ENCODE results near the gene IRAK1BP1.
"Not testable (repeated sequence)": the region's sequence is repeated elsewhere in the genome, so short reads cannot be mapped to it uniquely, and the experiment has no call there.

IRAK1BP1 gene, protein sequence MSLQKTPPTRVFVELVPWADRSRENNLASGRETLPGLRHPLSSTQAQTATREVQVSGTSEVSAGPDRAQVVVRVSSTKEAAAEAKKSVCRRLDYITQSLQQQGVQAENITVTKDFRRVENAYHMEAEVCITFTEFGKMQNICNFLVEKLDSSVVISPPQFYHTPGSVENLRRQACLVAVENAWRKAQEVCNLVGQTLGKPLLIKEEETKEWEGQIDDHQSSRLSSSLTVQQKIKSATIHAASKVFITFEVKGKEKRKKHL

DNA sequence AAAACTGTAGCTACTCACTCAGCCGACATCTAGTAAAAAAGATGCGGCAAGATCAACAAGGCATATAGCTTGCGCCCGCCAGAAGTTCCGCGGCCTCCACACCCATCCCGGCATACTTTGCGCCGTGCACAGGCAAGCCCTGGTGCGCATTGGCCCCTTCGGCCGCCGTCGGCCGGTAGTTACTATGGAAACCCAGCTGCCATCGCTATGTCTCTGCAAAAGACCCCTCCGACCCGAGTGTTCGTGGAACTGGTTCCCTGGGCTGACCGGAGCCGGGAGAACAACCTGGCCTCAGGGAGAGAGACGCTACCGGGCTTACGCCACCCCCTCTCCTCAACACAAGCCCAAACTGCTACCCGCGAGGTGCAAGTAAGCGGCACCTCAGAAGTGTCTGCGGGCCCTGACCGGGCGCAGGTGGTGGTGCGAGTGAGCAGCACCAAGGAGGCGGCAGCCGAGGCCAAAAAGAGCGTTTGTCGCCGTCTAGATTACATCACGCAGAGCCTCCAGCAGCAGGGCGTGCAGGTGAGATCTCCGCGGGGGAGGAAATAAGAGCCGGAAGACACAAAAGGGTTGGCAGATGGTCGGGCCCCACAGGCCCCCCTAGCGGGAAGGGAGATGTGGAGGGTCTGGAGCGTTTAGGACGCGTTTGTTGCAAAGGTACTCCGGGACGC lies at the start of gene IRAK1BP1:
Gene IRAK1BP1 (plus strand): TSS at position 182 of the 671 bp plus-strand sequence. CDS start 26 bp downstream, at position 208.
- DNase-seq = peak; percentile 74

DNA sequence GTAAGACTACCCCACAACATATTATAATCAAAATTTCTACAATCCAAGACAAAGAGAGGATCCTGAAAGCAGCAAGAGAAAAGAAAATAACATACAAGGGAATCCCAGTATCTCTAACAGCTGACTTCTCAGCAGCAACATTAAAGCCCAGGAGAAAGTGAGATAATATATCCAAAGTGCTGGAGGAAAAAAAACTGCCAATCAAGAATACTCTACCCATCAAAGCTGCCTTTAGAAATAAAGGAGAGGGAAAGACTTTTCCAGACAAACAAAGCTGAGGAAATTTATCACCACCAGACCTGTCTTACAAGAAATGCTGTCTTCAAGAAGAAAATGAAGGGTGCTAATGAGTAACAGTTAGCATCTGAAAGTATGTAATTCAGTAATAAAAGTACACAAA lies 43.3 kb upstream of the IRAK1BP1 start:
- DNase-seq = no peak

- DNase-seq = no peak
Measured at GRCh38 chr6:78829407-78829806, 37.9 kb upstream of the IRAK1BP1 start.

DNA sequence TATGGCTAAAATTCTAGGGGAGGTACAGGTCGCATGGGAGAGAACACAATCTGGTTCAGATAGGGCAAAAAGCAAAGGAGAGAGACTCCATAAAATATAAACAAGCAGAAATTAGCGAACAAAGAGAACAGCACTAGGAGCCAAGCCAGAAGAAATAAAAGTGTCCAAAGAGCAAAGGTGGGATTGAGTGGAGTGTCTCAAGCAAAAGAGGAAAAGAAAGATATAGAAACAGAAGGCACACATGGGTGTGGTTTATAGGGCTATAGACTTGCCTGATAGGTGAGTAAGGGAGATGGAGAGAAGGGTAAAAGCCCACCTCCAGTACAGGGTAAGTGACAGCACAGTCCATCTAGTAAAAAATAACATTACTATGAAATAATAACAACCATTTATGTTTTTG lies 36.5 kb upstream of the IRAK1BP1 start:
- no peak for DNase-seq

DNA sequence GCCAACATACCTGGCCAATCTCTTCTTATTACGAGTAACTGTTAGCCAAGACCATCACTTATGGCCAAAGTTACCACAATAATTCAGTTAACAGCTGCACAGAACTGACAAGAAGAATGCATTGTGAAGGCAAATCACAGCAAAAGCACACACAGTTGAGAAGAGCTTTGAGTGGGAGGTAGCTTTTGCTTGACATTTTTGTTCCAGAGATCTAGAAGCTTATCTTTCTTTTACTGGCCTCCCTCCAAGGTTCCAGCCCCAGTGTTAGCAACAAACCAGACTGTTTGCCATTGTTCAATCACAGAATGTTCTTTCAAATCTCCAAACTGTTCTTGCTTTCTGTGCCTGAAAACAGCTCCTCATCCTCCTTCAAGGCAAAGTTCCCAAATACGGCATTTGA lies 35.9 kb upstream of the IRAK1BP1 start:
- DNase-seq = no peak

GRCh38 chr6:78832091-78832808 lies 35.1 kb upstream of the IRAK1BP1 start:
- DNase-seq = no peak

DNA sequence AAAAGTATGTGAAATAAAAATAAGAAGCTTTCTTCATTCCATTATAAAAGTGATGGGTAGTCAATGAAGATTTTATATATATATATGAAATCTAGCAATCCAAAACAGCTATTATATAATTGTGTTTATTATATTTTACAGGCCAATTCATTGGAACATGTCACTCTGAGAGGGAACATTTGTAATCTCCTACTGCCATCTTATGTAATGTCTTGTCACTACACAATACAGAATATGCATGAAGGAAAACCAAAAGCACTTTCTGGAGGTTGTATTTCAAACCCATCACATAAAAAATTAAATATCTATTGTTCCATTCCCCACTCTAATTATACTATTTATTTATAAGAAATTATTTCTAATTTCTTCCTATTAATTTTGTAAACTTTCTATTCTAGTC lies 31.5 kb upstream of the IRAK1BP1 start:
- DNase-seq = no peak

- DNase-seq = no peak
Measured at GRCh38 chr6:78836598-78836997, 30.8 kb upstream of the IRAK1BP1 start.

- no peak for DNase-seq
Measured at GRCh38 chr6:78841111-78841510, 26.2 kb upstream of the IRAK1BP1 start.

GRCh38 chr6:78842953-78843352 lies 24.4 kb upstream of the IRAK1BP1 start:
- no peak for DNase-seq

GRCh38 chr6:78844899-78845298 lies 22.5 kb upstream of the IRAK1BP1 start:
- no peak for DNase-seq

- DNase-seq = no peak
Measured at GRCh38 chr6:78845567-78845966, 21.8 kb upstream of the IRAK1BP1 start.

DNA sequence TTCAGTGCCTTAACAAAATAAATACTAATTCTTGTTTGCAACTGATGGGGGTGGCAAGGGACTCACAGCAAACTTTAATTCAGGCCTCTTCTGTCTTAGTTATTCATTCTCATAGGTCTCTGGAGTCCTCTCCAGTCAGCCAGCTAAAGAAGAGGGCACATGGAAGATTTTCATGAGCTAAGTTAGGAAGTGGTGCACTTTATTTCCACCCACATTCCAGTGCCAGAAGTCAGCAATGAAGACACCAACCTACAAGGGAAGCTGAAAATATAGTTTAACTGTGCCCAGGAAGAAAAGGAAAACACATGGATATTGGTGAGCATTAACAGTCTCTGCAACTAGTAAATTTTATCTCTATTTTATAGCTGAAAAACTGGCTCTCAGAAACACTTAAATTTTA lies 16.7 kb upstream of the IRAK1BP1 start:
- no peak for DNase-seq

DNA sequence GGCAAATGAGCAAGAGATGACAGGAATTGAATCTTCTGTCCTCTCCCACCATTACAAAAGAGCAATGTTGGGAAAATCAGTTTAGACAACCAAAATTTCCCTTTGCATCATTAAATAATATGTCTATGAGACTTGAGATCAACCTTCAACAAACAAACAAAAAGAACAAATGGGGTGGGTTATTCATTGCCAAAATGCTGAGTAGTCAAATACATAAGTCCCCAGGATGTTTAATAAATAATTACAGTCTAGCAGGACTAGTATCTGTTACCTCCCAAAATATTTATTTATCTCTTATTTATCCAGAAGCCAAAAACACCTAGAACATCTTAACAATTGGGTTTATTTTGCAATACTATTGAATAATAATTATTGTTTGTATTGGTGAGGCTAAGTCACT lies 16.2 kb upstream of the IRAK1BP1 start:
- no peak for DNase-seq

DNA sequence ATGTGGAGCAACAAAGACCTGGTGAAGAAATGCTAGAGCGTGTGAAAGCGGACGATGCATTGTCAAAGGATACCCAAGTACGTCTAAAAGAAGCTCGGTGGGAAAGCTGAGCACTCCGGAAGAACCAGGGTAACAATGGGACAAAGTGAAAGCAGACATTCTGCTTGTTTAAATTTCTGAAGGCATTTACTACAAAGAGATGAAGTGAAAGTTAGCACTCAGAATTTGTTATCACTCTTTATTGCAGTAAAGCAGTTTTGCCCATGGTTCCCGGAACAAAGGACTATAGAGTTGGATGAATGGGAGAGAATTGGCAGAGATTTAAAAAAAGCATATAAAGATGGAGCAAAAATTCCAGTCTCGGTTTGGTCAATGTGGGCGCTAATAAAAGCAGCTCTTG lies 12.8 kb upstream of the IRAK1BP1 start:
- DNase-seq = no peak

DNA sequence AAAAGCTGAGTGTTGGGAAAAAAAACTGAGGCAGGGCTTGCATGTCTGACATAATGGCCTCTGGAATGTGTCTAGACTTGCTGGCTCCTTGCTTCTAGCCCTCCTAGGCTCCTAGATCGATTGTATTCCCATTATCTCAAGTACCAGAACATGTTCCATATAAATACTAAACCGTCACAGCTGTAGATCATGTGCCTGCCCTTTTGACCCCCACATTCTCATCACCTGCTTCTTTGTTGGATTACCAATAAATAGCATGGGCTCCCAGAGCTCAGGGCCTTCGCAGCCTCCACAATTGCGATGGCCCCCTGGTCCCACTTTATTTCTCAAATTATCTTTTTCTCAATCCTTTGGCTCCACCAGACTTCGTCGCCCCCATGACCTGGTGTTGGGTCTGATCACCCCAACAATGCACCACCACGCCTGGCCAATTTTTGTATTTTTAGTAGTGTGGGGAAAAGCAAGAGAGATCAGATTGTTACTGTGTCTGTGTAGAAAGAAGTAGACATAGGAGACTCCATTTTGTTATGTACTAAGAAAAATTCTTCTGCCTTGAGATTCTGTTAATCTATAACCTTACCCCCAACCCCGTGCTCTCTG lies 8.9 kb upstream of the IRAK1BP1 start:
- not testable (repeated sequence) for DNase-seq

DNA sequence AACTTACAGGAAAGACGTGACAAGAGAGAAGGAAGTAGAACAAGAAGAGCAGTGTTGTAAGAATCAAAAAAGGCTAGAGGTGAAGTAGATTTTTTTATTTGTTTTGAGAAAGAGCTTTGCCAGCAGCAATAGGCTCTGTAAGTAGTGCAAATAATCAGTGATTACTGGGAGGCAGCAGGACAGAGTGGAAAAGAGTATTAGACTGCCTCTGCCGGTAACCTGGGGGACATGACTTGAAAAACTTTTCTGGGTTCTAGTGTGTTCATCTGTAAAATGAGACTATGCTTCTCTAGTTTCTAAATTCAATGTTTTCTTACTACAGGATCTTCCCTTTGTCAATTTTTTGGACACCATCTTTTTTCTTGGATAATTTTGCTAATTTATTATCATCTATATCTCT lies 5.8 kb upstream of the IRAK1BP1 start:
- DNase-seq = no peak

DNA sequence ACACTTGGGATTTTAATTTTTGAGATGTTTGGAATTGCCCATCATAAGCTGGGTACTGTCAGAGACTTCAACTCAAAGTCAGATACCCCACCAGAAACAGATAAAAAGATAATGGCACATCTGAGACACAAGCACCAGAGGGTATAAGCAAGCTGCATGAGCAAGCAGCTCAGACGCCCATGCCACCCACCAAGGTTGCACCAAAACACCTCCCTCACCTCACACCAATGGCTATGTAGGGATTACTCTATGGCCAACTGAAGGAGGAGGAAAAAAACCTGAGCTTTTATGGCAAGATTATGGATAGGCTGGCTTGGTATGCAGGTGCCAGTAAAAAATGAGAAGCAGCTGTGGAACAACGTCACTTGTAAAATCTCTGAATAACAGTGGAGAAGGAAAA lies 3.8 kb upstream of the IRAK1BP1 start:
- DNase-seq = no peak

DNA sequence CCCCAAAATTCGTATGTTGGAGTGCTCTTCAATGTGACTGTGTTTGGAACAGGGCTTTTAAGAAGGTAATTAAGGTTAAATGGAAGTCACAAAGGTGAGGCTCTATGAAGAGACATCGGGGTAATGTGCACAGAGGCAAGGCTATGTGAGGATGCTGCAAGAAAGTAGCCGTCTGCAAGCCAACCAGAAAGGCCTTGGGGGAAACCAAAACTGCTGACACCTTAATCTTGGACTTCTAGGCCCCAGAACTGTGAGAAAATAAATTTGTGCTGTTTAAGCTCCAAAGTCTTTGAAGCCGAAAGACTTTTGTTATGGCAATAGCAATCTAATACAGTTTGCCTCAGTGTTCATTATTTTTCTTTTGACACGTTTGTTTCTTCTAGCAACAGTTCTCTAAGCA lies 2.4 kb upstream of the IRAK1BP1 start:
- no peak for DNase-seq

DNA sequence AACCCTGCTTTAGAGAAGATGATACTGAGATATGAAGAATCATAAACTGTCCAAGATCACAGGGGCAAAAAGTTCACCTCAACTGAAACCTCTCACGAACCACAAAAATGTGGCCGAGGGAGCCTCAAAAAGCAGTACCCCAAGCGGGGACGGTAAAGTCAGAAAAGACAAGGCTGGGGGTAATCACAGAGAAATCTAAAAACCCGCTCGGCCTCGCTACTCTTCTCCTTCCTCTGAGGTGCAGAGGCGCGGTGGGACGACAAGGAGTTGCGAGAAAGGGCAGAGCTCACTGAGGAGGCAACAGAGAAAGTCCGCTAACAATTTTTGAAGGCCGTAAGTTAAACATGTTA lies 356 bp upstream of the IRAK1BP1 start:
- DNase-seq = no peak

- no peak for DNase-seq
Measured at GRCh38 chr6:78868116-78868515, 765 bp downstream of the IRAK1BP1 start.

DNA sequence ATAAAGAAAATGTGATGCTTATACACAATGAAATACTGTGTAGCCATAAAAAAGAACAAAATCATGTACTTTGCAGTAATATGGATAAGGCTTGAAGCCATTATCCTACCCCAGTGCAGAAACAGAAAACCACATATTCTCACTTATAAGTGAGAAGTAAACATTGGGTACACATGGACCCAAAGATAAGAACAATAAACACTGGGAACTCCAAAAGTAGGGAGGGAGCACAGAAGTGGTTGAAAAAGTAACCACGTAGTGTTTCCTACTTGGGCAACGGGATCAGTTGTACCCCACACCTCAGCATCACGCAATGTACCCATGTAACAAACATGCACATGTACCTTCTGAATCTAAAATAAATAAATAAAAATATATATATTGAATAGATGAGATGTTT lies 8.2 kb downstream of the IRAK1BP1 start:
- no peak for DNase-seq

GRCh38 chr6:78883651-78884050 lies 16.3 kb downstream of the IRAK1BP1 start:
- DNase-seq = no peak

DNA sequence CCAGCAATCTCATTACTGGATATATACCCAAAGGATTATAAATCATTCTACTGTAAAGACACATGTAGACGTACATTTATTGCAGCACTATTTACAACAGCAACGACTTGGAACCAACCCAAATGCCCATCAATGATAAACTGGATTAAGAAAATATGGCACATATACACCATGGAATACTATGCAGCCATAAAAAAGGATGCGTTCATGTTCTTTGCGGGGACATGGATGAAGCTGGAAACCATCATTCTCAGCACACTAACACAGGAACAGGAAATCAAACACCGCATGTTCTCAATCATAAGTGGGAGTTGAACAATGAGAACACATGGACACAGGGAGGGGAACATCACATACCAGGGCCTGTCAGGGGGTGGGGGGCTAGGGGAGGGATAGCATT lies 22.6 kb downstream of the IRAK1BP1 start:
- not testable (repeated sequence) for DNase-seq

Data from activated CD4-positive, CD25-positive, alpha-beta regulatory T cell treated with anti-CD3 and anti-CD28 coated beads, Interleukin-2, amount 50 U/mL, for 72 hours (primary cell).